Spinal cord (tissue), 10 donors: ENCODE measurements around the gene RGS19. TPM values are rescaled to one million over a fixed set of nuclear protein-coding genes. Genes with fewer than 3 reads are reported as not detected.

Experiments
- DNase-seq, 6 donors: peaks; one replicate each; pipeline versions ENCODE4 v3.0.0 to v3.0.0-alpha.2; 2013 to 2015; ENCODE audit warnings: low spot score in 6 of 6, low read depth in 4 of 6
- H3K27ac ChIP-seq: one replicate; pipeline ENCODE4 v1.5.1; 2013; ENCODE audit warnings: low read depth, low read length, control low read depth
- H3K27me3 ChIP-seq: one replicate; pipeline ENCODE4 v1.6.1; 2013; ENCODE audit warnings: low read length; ENCODE audit not compliant: control insufficient read depth, insufficient read depth
- H3K36me3 ChIP-seq: one replicate; pipeline ENCODE4 v1.6.1; 2013; ENCODE audit warnings: low read length; ENCODE audit not compliant: control insufficient read depth, insufficient read depth
- H3K4me1 ChIP-seq: one replicate; pipeline ENCODE4 v1.6.1; 2013; ENCODE audit warnings: low read length; ENCODE audit not compliant: control insufficient read depth, insufficient read depth
- H3K4me3 ChIP-seq: one replicate; pipeline ENCODE4 v1.5.1; 2013; ENCODE audit warnings: low read depth, low read length, control low read depth
- H3K9me3 ChIP-seq: one replicate; pipeline ENCODE4 v1.6.1; 2013; ENCODE audit warnings: low read length; ENCODE audit not compliant: control insufficient read depth, insufficient read depth
- WGBS: methylation state at CpG from one replicate; pipeline ENCODE4 v1.1.5; 2013; ENCODE audit warnings: missing lambda C conversion rate; ENCODE audit not compliant: insufficient coverage; 5-methylcytosine and 5-hydroxymethylcytosine counted together
- polyA plus RNA-seq, 2 donors: library from polyadenylated mRNA; unstranded; fragments of 120-200 nt; gene quantifications; one replicate each; pipeline ENCODE4 v1.2.1, GENCODE V29; 2013; ENCODE audit not compliant: insufficient read length in 2 of 2
- total RNA-seq, 2 donors: library from RNA; depleted of rRNA in 1 of 2; stranded (reverse); fragments of 120-200 nt in 1 of 2; fragments of >200 nt in 1 of 2; gene quantifications; one replicate each; pipeline versions ENCODE4 v1.2.3 to v1.2.4, GENCODE V29; 2013 to 2014
- donor health status: healthy.

RGS19 gene
- total and polyA plus RNA-seq, 4 donors: 10.7 to 21.5 (median 17.4) TPM

GRCh38 chr20:64108731-64109681, 29.7 kb upstream of the RGS19 start:
- Histone ChIP-seq H3K27ac (no peak overlapping the region), H3K27me3 (no peaks in the 10 kb centered on the region), H3K4me3 (no peak overlapping the region)

GRCh38 chr20:64107736-64108457, 28.6 kb upstream of the RGS19 start:
- no peak overlapping the region for H3K27ac ChIP-seq
- H3K4me1 ChIP-seq: peaks cover 36% of the 10 kb centered on the region
- no peaks in the 10 kb centered on the region for H3K9me3 ChIP-seq
- no peaks in the 10 kb centered on the region for H3K27me3 ChIP-seq
- peaks cover 5% of the 10 kb centered on the region for H3K36me3 ChIP-seq
- no peak overlapping the region for H3K4me3 ChIP-seq
- DNase-seq: no peak
- 72% methylated on average over 19 of the region's 19 CpGs for WGBS

More at GRCh38 chr20:64108731-64109681, 29.7 kb upstream of the RGS19 start:
- Histone ChIP-seq H3K36me3 (peaks cover 5% of the 10 kb centered on the region), H3K4me1 (peaks cover 30% of the 10 kb centered on the region), H3K9me3 (no peaks in the 10 kb centered on the region)
- 83% methylated on average over 22 of the region's 26 CpGs for WGBS
- no peak for DNase-seq

GRCh38 chr20:64106981-64107735, 27.8 kb upstream of the RGS19 start, which contains the start of gene NPBWR2:
Gene NPBWR2 (minus strand): TSS chr20:64107565. CDS start chr20:64106831, 734 bp downstream.
- H3K27me3 ChIP-seq: no peaks in the 10 kb centered on the region
- DNase-seq: no peak
- 58% methylated on average over 20 of the region's 22 CpGs for WGBS
- H3K36me3 ChIP-seq: peaks cover 5% of the 10 kb centered on the region
- no peak within 1 kb of the TSS for H3K4me3 ChIP-seq
- no peaks in the 10 kb centered on the region for H3K9me3 ChIP-seq
- H3K27ac ChIP-seq: no peak within 1 kb of the TSS
- peaks cover 37% of the 10 kb centered on the region for H3K4me1 ChIP-seq

GRCh38 chr20:64106435-64106961, 27.2 kb upstream of the RGS19 start:
- Histone ChIP-seq H3K4me1 (peaks cover 35% of the 10 kb centered on the region), H3K4me3 (no peak overlapping the region), H3K9me3 (no peaks in the 10 kb centered on the region), H3K36me3 (peaks cover 8% of the 10 kb centered on the region), H3K27me3 (peaks cover 4% of the 10 kb centered on the region), H3K27ac (no peak overlapping the region)
- 94% methylated on average over 28 of the region's 28 CpGs for WGBS
- DNase-seq: no peak

GRCh38 chr20:64105846-64106434, 26.6 kb upstream of the RGS19 start:
- H3K4me1 ChIP-seq: peaks cover 40% of the 10 kb centered on the region
- no peak overlapping the region for H3K4me3 ChIP-seq
- peaks cover 9% of the 10 kb centered on the region for H3K27me3 ChIP-seq
- no peak overlapping the region for H3K27ac ChIP-seq
- no peaks in the 10 kb centered on the region for H3K9me3 ChIP-seq
- H3K36me3 ChIP-seq: peaks cover 11% of the 10 kb centered on the region
- DNase-seq: no peak
- 96% methylated on average over 36 of the region's 39 CpGs for WGBS

- WGBS: 83% methylated on average over 22 of the region's 25 CpGs
- Histone ChIP-seq H3K4me3 (no peak overlapping the region), H3K27me3 (peaks cover 10% of the 10 kb centered on the region), H3K36me3 (peaks cover 18% of the 10 kb centered on the region), H3K27ac (no peak overlapping the region), H3K4me1 (peaks cover 37% of the 10 kb centered on the region), H3K9me3 (no peaks in the 10 kb centered on the region)
- no peak for DNase-seq
These were observed 25.5 kb upstream of the RGS19 start for GRCh38 chr20:64104667-64105451.

GRCh38 chr20:64103871-64104666, 24.8 kb upstream of the RGS19 start:
- Histone ChIP-seq H3K4me1 (peaks cover 41% of the 10 kb centered on the region), H3K27ac (no peak overlapping the region), H3K4me3 (no peak overlapping the region), H3K36me3 (peaks cover 23% of the 10 kb centered on the region), H3K27me3 (peaks cover 10% of the 10 kb centered on the region), H3K9me3 (no peaks in the 10 kb centered on the region)
- 55% methylated on average over 16 of the region's 20 CpGs for WGBS
- no peak for DNase-seq
